ENCODE results near the gene ZKSCAN5. TPM values are rescaled to one million over a fixed set of nuclear protein-coding genes. Genes with fewer than 3 reads are reported as not detected.
A peak's percentile ranks its signal among the peaks of the same experiment; 100 is the strongest.

Gene ZKSCAN5
- total and polyA plus RNA-seq, 12 donors, result 2.8 to 8.5 (median 7.2) TPM

DNA sequence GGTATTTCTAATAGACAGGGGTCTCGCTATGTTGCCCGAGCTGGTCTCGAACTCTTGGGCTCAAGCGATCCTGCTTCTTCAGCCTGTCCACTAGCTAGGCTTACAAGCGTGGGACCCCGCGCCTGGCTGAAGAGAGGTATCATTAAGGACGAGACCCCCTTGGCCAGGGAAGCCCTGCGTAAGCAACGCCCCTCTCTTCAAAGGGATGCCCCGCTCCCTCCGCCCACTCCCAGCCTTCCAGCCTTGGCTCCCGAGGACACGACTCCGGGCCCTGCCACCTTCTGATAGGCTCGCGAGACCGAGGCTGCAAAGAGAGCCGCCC, 220 bp upstream of the ZKSCAN5 start:
- ATAC-seq, result peak in 5 of 8 donors; percentile 93 to 95 (median 93)
- intact Hi-C loops (cut with DNase I), result loop anchor here in 8 of 10 donors (1.0 to 10.0 kb wide), 8 partner anchors 31 to 129 kb away; partner anchors contain the start of genes ZNF655 (in 7 of the 8), FAM200A (in 6 of the 8), ZNF789 (in 3 of the 8) and ARPC1B (in 1 of the 8)
- peaks cover 0 to 3% (median 0%) of the 10 kb centered on the region in 9 donors for H3K36me3 ChIP-seq
- H3K4me1 ChIP-seq, result peaks cover 12 to 46% (median 36%) of the 10 kb centered on the region in 9 donors
- no peak for DNase-seq
- WGBS, 2 donors, result 8% methylated on average over 19 of the region's 19 CpGs
- peak overlapping the region; percentile 54 to 87 (median 76) for H3K4me3 ChIP-seq
- H3K27me3 ChIP-seq, result no peaks in the 10 kb centered on the region
- no peak for TF ChIP-seq CTCF (IDR thresholded peaks at IDR 0.05)
- peak overlapping the region; percentile 80 to 96 (median 93) for H3K27ac ChIP-seq
- no peaks in the 10 kb centered on the region for H3K9me3 ChIP-seq

- WGBS, 2 donors, result 2% methylated on average over 11 of the region's 11 CpGs
- no peak for TF ChIP-seq CTCF (IDR thresholded peaks at IDR 0.05)
- Histone ChIP-seq H3K4me1 (peaks cover 12 to 45% (median 36%) of the 10 kb centered on the region in 9 donors), H3K27ac (peak overlapping the region; percentile 59 to 96 (median 93)), H3K36me3 (peaks cover 0 to 8% (median 0%) of the 10 kb centered on the region in 9 donors), H3K9me3 (no peaks in the 10 kb centered on the region), H3K4me3 (peak overlapping the region; percentile 54 to 87 (median 76)), H3K27me3 (no peaks in the 10 kb centered on the region)
- intact Hi-C loops (cut with DNase I), result loop anchor here in 8 of 10 donors (2.0 to 10.0 kb wide), 6 partner anchors 32 to 130 kb away; partner anchors contain the start of genes FAM200A (in 6 of the 8), ZNF655 (in 6 of the 8), ARPC1B (in 1 of the 8) and ZNF789 (in 1 of the 8)
- peak in 1 of 8 donors; percentile 0 for ATAC-seq
- no peak for DNase-seq
Observed at GRCh38 chr7:99505324-99505662, 831 bp downstream of the ZKSCAN5 start.

- H3K27me3 ChIP-seq, result no peaks in the 10 kb centered on the region
- peaks cover 0 to 8% (median 0%) of the 10 kb centered on the region in 9 donors for H3K4me1 ChIP-seq
- H3K9me3 ChIP-seq, result no peaks in the 10 kb centered on the region
- intact Hi-C loops (cut with DNase I), result no loop called here
- no peak for TF ChIP-seq CTCF (IDR thresholded peaks at IDR 0.05)
- no peak for ATAC-seq
- DNase-seq, result no peak
- 92 to 95% methylated on average over 1 of the region's 1 CpG for WGBS, 2 donors
- H3K27ac ChIP-seq, result no peak overlapping the region
- no peak overlapping the region for H3K4me3 ChIP-seq
- H3K36me3 ChIP-seq, result peaks cover 0 to 85% (median 36%) of the 10 kb centered on the region in 9 donors
Observed at GRCh38 chr7:99514050-99514449, 9.6 kb downstream of the ZKSCAN5 start.

DNA sequence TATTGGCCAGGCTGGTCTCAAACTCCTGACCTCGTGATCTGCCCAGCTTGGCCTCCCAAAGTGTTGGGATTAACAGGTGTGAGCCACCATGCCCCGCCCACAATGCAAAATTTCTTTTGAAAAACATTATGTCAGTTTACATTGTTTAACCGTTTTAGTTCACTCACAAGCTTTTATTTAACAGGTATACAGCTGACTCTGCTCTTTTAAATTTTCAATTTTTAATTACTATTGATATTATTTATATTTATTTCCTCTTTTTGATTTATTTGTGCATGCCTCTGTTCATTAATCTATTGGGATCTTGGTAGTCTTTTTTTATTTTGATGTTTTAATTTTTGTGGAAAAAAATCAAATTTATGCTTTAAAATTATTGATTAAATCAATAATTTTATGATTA, 16.9 kb downstream of the ZKSCAN5 start:
- H3K9me3 ChIP-seq, result no peaks in the 10 kb centered on the region
- no peak for ATAC-seq
- no peak for DNase-seq
- TF ChIP-seq CTCF (IDR thresholded peaks at IDR 0.05), result no peak
- H3K4me3 ChIP-seq, result no peak overlapping the region
- H3K4me1 ChIP-seq, result no peaks in the 10 kb centered on the region
- intact Hi-C loops (cut with DNase I), result no loop called here
- H3K27ac ChIP-seq, result no peak overlapping the region
- H3K27me3 ChIP-seq, result no peaks in the 10 kb centered on the region
- 95 to 98% methylated on average over 3 of the region's 3 CpGs for WGBS, 2 donors
- H3K36me3 ChIP-seq, result peaks cover 0 to 93% (median 33%) of the 10 kb centered on the region in 9 donors

Data from heart right ventricle (tissue), 16 donors.